GM23338 (cell line): Measurements from ENCODE around the gene MYBPC2.

ENCODE experiments used
- CREB1 ChIP-seq: fragments of 250-450 bp; sonication (Bioruptor Pico); IDR thresholded peaks from 2 replicates; pipeline ENCODE4 v1.5.0; 2020; ENCODE audit warnings: low read depth, mild to moderate bottlenecking, moderate library complexity
- EZH2 ChIP-seq: fragments of 200-600 bp; sonication (generic); IDR thresholded peaks from one replicate; pipeline ENCODE4 v1.8.0; 2017; ENCODE audit warnings: antibody characterized with exemption, mild to moderate bottlenecking, low read depth; ENCODE audit not compliant: unreplicated experiment
- EZH2phosphoT487 ChIP-seq: fragments of 200-600 bp; sonication (generic); IDR thresholded peaks from one replicate; pipeline ENCODE4 v1.8.1; 2018; ENCODE audit warnings: antibody characterized with exemption; ENCODE audit not compliant: unreplicated experiment
- JUNB ChIP-seq: IDR thresholded peaks from one replicate; pipeline ENCODE4 v1.6.1; 2016; ENCODE audit warnings: antibody characterized with exemption; ENCODE audit not compliant: unreplicated experiment
- NANOG ChIP-seq: IDR thresholded peaks from 2 replicates; pipeline ENCODE4 v1.6.1; 2016; ENCODE audit warnings: antibody characterized with exemption, borderline replicate concordance
- POLR2AphosphoS5 ChIP-seq: IDR thresholded peaks from 2 replicates; pipeline ENCODE4 v1.6.1; 2016; ENCODE audit warnings: antibody characterized with exemption, low read depth
- ZNF331 ChIP-seq: fragments of 250-450 bp; sonication (Bioruptor Pico); IDR thresholded peaks from 2 replicates; pipeline ENCODE4 v1.5.0; 2020; ENCODE audit warnings: low read depth, mild to moderate bottlenecking, moderate library complexity
- TF ChIP-seq, protein P1 (sequence below), 2 experiments: fragments of 200-600 bp in 1 of 2; sonication (generic) in 1 of 2; conservative IDR thresholded peaks; 2 replicates each; pipeline versions ENCODE4 v1.5.1 to v1.6.1; 2016 to 2017; ENCODE audit warnings: antibody characterized with exemption in 2 of 2, low read depth in 2 of 2, mild to moderate bottlenecking in 2 of 2, moderate library complexity in 1 of 2
- TF ChIP-seq, protein P2 (sequence below): IDR thresholded peaks from one replicate; pipeline ENCODE4 v1.6.1; 2018; ENCODE audit warnings: antibody characterized with exemption; ENCODE audit not compliant: unreplicated experiment
- TF ChIP-seq, protein P3 (sequence below): IDR thresholded peaks from 2 replicates; pipeline ENCODE4 v1.6.1; 2016; ENCODE audit warnings: antibody characterized with exemption
- TF ChIP-seq, protein P4 (sequence below): fragments of 250-450 bp; sonication (Bioruptor Pico); IDR thresholded peaks from 2 replicates; pipeline ENCODE4 v1.5.0; 2020; ENCODE audit warnings: mild to moderate bottlenecking, moderate library complexity

DNA sequence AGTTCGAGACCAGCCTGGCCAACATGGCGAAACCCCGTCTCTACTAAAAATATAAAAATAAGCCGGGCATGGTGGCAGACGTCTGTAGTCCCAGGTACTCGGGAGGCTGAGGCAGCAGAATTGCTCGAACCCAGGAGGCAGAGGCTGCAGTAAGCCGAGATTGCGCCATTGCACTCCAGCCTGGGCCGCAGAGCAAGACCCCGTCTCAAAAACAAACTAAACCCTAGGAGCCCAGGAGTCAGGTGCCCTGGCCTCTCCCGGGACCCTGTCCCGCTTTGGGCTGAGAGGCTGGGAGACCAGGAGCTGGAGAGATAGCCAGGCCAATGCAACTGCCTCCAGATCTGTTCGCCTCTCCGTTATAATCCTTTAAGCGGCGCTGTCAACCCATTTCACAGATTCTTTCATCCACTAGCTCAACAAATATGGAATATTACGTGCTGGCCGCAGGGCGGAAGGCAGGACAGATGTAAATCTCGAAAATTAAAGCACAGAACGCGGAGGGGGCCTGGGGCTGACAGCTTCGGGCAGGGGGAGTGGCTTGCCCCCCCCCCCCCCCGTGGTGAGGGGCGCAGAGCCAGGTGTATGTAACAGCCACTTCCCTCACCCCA, 5.3 kb upstream of the MYBPC2 start:
- no peak for TF ChIP-seq ZNF331
- TF ChIP-seq, protein P1, sequence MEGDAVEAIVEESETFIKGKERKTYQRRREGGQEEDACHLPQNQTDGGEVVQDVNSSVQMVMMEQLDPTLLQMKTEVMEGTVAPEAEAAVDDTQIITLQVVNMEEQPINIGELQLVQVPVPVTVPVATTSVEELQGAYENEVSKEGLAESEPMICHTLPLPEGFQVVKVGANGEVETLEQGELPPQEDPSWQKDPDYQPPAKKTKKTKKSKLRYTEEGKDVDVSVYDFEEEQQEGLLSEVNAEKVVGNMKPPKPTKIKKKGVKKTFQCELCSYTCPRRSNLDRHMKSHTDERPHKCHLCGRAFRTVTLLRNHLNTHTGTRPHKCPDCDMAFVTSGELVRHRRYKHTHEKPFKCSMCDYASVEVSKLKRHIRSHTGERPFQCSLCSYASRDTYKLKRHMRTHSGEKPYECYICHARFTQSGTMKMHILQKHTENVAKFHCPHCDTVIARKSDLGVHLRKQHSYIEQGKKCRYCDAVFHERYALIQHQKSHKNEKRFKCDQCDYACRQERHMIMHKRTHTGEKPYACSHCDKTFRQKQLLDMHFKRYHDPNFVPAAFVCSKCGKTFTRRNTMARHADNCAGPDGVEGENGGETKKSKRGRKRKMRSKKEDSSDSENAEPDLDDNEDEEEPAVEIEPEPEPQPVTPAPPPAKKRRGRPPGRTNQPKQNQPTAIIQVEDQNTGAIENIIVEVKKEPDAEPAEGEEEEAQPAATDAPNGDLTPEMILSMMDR (conservative IDR thresholded peaks at IDR 0.05; ENCODE audit: low read depth in 2 of 2) = no peak
- TF ChIP-seq POLR2AphosphoS5 = no peak
- TF ChIP-seq, protein P2, sequence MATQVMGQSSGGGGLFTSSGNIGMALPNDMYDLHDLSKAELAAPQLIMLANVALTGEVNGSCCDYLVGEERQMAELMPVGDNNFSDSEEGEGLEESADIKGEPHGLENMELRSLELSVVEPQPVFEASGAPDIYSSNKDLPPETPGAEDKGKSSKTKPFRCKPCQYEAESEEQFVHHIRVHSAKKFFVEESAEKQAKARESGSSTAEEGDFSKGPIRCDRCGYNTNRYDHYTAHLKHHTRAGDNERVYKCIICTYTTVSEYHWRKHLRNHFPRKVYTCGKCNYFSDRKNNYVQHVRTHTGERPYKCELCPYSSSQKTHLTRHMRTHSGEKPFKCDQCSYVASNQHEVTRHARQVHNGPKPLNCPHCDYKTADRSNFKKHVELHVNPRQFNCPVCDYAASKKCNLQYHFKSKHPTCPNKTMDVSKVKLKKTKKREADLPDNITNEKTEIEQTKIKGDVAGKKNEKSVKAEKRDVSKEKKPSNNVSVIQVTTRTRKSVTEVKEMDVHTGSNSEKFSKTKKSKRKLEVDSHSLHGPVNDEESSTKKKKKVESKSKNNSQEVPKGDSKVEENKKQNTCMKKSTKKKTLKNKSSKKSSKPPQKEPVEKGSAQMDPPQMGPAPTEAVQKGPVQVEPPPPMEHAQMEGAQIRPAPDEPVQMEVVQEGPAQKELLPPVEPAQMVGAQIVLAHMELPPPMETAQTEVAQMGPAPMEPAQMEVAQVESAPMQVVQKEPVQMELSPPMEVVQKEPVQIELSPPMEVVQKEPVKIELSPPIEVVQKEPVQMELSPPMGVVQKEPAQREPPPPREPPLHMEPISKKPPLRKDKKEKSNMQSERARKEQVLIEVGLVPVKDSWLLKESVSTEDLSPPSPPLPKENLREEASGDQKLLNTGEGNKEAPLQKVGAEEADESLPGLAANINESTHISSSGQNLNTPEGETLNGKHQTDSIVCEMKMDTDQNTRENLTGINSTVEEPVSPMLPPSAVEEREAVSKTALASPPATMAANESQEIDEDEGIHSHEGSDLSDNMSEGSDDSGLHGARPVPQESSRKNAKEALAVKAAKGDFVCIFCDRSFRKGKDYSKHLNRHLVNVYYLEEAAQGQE = no peak
- no peak for TF ChIP-seq EZH2
- TF ChIP-seq CREB1 (CRISPR knock-in tag) = no peak
- no peak for TF ChIP-seq EZH2phosphoT487
- no peak for TF ChIP-seq JUNB
- TF ChIP-seq, protein P3, sequence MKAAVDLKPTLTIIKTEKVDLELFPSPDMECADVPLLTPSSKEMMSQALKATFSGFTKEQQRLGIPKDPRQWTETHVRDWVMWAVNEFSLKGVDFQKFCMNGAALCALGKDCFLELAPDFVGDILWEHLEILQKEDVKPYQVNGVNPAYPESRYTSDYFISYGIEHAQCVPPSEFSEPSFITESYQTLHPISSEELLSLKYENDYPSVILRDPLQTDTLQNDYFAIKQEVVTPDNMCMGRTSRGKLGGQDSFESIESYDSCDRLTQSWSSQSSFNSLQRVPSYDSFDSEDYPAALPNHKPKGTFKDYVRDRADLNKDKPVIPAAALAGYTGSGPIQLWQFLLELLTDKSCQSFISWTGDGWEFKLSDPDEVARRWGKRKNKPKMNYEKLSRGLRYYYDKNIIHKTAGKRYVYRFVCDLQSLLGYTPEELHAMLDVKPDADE = no peak
- TF ChIP-seq, protein P4, sequence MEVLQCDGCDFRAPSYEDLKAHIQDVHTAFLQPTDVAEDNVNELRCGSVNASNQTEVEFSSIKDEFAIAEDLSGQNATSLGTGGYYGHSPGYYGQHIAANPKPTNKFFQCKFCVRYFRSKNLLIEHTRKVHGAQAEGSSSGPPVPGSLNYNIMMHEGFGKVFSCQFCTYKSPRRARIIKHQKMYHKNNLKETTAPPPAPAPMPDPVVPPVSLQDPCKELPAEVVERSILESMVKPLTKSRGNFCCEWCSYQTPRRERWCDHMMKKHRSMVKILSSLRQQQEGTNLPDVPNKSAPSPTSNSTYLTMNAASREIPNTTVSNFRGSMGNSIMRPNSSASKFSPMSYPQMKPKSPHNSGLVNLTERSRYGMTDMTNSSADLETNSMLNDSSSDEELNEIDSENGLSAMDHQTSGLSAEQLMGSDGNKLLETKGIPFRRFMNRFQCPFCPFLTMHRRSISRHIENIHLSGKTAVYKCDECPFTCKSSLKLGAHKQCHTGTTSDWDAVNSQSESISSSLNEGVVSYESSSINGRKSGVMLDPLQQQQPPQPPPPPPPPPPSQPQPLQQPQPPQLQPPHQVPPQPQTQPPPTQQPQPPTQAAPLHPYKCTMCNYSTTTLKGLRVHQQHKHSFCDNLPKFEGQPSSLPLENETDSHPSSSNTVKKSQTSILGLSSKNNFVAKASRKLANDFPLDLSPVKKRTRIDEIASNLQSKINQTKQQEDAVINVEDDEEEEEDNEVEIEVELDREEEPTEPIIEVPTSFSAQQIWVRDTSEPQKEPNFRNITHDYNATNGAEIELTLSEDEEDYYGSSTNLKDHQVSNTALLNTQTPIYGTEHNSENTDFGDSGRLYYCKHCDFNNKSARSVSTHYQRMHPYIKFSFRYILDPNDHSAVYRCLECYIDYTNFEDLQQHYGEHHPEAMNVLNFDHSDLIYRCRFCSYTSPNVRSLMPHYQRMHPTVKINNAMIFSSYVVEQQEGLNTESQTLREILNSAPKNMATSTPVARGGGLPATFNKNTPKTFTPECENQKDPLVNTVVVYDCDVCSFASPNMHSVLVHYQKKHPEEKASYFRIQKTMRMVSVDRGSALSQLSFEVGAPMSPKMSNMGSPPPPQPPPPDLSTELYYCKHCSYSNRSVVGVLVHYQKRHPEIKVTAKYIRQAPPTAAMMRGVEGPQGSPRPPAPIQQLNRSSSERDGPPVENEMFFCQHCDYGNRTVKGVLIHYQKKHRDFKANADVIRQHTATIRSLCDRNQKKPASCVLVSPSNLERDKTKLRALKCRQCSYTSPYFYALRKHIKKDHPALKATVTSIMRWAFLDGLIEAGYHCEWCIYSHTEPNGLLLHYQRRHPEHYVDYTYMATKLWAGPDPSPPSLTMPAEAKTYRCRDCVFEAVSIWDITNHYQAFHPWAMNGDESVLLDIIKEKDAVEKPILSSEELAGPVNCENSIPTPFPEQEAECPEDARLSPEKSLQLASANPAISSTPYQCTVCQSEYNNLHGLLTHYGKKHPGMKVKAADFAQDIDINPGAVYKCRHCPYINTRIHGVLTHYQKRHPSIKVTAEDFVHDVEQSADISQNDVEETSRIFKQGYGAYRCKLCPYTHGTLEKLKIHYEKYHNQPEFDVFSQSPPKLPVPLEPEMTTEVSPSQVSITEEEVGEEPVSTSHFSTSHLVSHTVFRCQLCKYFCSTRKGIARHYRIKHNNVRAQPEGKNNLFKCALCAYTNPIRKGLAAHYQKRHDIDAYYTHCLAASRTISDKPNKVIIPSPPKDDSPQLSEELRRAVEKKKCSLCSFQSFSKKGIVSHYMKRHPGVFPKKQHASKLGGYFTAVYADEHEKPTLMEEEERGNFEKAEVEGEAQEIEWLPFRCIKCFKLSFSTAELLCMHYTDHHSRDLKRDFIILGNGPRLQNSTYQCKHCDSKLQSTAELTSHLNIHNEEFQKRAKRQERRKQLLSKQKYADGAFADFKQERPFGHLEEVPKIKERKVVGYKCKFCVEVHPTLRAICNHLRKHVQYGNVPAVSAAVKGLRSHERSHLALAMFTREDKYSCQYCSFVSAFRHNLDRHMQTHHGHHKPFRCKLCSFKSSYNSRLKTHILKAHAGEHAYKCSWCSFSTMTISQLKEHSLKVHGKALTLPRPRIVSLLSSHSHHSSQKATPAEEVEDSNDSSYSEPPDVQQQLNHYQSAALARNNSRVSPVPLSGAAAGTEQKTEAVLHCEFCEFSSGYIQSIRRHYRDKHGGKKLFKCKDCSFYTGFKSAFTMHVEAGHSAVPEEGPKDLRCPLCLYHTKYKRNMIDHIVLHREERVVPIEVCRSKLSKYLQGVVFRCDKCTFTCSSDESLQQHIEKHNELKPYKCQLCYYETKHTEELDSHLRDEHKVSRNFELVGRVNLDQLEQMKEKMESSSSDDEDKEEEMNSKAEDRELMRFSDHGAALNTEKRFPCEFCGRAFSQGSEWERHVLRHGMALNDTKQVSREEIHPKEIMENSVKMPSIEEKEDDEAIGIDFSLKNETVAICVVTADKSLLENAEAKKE (CRISPR knock-in tag) = no peak
- TF ChIP-seq NANOG = no peak
